ENCODE measurements around the gene LRRFIP2.

- TF ChIP-seq EZH2 (IDR thresholded peaks at IDR 0.05; ENCODE audit: borderline replicate concordance) (no peak), CTCF (IDR thresholded peaks at IDR 0.05; ENCODE audit: poor library complexity) (no peak), EZH2phosphoT487 (IDR thresholded peaks at IDR 0.05; ENCODE audit: low read depth, severe bottlenecking, unreplicated experiment) (no peak)
Observed at GRCh38 chr3:37217098-37217849, 42.9 kb upstream of the LRRFIP2 start.
